HG03469 (cell line): Measurements from ENCODE around the gene CARD11.
"Not testable (repeated sequence)": the region's sequence is repeated elsewhere in the genome, so short reads cannot be mapped to it uniquely, and the experiment has no call there.

Experiments used
- ATAC-seq: cut with Tn5 transposase; IDR thresholded peaks from one replicate; pipeline ENCODE4 v1.9.1; 2021; ENCODE audit warnings: mild to moderate bottlenecking, moderate library complexity, moderate number of reproducible peaks; ENCODE audit not compliant: unreplicated experiment

CARD11 gene

DNA sequence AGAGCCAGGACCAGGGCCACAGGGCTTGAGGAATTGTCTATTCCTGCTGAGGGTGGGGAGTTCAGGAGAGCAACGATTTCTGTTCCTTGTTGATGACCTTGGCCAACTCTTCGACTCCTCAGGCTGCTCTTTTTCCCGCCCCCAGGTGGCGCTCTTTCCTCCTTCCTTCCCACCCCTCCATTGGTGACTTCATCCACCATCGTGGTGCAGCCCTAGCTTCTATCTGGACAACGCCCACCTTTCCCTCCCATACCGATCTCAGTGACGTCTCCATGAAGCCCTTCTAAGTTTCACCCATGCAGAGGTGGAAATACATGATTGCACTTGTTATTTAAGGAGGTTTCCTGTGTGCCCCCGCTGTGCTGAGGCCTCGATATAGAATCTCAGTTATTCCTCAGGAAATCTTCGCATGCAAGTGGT lies 22.1 kb upstream of the CARD11 start:
- no peak for ATAC-seq

DNA sequence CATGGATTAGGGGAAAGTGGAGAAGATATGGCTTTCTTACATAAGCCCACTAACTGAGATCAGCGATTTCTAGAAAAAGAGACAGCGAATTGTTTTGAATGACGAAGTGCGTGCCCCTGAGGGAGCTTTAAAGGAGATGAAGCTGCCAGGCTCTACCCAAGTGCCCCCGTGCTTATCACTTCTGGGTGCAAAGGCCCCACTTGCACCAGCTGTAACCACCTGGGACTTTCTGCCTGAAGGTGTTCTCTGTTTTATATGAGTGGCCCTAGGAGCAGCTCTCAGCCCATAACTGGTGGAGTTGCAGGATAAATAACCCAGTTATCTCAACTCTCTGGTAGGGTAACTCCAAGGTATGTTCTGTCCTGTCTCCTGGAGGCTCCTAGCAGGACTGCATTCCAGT lies 20.4 kb upstream of the CARD11 start:
- no peak for ATAC-seq

DNA sequence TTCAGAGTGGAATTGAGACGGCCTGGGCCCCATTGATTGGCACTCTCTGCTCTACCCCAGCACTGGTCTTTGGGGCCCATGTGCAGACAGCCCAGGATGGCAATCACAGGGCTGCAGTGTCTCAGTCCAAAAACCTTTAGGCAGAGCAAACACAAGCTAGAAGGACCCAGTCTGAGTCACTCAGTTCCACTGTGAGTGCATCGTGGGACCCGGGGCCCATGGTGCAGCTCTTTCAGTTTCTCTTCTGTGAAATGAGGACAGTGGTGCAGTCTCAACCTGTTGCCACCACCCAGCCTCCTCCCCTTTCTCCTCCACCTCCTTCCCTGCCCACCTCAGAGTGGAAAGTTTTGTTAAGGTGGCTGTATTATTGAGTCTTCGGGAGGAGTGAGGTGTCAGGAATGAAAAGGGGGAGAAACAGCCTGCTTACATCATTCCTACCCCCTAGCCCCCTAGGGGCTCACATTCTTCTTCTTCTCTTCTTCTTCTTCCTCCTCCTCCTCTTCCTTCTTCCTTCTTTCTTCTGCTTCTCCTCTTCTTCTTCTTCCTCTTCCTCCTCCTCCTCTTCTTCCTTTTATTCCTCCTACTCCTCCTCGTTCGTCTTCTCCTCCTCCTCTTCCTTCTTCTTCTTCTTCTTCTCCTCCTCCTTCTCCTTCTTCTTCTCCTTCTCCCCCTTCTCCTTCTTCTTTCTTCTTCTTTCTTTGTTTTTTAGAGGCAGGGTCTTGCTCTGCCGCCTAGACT lies 19.5 kb upstream of the CARD11 start:
- peak; percentile 70 for ATAC-seq

DNA sequence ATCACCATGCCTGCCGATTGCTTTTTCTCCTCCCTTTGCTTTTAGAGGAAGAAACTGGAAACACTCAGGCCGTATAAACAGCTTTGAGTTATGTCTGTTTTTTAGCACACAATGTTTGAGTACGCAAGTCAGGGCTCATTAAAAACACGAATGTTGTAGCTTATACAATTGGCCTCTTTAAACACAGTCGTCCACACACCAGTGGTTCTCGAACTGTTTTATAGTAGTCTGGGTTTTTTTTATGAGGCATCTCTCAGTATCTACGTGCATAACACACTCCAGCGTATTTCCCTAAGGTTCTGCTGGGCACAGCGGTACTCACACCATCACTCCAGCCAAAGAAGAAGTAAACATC lies 13.4 kb upstream of the CARD11 start:
- ATAC-seq: no peak

DNA sequence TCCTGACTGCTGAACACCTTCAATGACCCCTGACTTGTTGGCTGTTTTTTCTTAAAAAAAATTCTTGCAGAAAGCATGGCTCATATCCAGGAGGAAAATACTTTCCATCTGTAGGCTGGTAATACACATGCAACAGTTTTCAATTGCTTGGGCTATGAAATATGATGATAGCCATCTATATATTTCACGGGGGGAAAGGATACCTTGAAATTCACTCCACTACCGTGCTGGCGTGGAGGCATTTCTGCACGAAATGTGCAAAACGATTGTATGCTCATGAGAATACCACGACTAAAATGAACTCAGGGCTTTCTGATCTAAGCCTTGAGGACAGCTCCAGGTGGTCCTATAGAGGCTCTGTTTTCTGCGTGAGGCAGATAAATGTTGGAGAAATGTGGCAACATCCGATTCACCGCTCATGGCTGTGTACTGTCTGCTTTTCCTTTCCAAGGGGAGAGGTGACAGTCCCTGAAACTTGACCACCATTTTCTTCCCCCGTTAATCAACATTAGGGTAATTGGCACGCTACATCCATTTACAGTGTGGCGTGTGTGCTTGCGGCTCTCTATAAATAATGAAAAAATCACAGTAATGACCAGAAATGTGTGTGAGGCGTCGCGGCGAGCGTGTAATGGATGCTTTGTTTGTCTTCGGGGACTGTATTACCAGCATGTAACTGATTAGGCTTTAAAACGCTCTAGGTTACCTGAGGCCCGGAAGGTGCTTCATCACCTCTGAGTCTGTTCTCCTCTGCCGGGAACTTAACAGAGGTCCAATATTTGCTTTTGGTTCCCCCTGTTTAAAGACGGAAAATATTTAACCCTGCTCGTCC lies 12.8 kb upstream of the CARD11 start:
- ATAC-seq: no peak

DNA sequence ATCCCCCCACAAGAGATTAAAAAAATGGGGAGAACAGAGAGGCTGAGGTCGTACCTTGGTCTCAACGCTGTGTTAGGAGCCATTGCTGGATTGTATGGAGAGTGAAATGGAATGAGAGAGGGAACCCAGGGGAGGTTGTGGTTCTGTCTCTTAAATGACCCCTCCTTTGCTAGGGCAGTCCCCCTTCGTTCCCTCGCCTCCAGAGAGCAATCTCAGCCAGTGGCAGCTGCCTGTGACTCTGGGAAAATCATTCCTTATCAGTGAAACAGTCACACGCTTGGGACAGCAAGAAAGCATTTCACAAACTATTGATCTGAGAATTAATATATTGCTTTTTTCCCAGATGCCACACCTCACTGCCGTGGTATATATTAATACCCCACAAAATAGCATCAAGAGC lies 12.0 kb upstream of the CARD11 start:
- ATAC-seq: no peak

DNA sequence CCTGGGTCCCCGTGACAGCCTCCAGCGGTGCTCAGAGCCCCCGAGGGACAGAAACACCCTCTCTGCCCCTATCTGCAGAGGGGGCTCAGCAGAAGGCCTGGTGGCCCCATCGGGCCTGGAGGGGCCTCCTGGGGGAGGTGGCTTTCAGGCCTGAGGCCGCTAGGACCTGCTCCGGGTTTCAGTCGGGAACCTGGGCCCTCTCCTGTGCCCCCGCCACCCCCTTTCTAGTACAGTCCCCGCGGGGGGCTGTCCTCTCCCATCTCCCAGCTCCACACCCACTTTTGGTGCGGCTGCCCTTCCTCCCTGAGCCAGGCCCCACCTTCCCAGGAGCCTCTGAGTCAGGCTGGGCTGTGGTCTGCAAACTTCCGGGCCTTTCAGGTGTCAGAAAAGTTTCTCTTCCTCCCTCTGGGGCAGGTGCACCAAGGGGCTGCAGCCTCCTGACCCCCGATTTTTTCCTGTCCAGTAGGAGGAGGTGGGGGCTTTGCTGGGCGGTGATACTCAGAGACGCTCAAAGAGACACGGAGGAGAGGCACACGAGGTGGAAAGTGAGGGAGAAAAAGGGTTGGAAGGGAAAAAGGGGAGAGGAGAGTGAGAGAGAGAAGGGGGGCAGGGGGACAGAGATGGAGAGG lies 692 bp downstream of the CARD11 start:
- peak; percentile 61 for ATAC-seq

DNA sequence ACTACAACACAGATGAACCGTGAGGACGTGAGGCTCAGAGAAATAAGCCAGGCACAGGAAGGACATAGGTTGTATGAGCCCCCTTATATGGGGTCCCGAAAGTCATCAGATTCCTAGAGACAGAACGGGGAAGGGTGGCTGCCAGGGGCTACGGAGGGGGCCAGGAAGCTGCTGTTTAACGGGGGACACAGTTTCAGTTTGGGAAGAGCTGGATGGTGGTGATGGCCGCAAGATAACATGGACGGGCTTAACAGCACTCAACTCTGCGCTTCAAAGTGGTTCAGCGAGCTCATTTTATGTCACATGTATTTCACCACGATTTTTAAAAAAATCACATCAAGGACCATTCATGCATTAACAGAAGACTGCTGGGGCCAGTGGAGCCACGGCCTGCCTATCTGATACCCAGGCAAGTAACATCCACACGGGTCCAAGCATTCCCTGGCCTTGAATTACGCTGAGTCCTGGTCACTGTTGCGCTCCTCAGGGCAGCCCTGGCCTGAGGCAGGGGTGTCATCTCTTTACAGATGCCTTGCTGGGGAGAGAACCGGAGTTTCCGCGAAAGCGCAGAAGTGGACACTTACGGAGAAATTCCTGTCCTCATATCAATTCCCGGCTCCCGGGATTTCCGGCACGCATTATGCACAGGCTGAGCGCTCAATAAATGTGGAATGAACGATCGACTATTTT lies 1.5 kb downstream of the CARD11 start:
- ATAC-seq: no peak

DNA sequence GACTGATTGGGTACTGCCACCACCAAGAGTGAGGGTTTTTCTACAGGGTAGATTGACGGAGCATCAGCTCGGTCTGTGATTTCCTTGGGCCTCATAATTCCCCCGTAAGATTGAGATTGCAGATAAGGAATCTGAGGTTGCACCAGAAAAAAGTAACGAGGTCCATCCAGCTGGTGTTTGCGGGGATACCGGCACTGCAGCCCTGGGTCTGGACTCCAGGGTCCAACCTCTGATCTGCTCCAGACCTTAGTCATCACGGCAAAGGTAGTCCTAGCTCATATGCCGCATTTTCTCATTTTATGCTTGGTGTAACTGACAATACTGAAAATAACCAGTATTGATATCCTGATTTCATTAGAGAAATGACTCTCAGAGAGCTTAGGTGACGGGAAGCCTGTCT lies 3.9 kb downstream of the CARD11 start:
- ATAC-seq: no peak

DNA sequence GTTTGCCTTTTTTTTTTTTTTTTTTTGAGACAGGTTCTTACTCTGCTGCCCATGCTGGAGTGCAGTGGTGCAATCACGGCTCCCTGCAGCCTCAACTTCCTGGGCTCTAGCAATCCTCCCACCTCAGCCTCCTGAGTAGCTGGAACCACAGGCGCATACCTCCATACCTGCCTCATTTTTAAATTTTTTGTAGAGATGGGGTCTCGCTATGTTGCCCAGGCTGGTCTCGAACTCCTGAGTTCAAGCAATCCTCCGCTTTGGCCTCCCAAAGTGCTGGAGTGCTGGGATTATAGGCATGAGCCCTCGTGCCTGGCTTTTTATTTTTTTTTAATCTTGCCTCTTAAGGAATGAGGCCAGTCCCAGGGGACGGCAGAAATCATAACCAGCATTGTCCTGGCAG lies 5.7 kb downstream of the CARD11 start:
- not testable (repeated sequence) for ATAC-seq

DNA sequence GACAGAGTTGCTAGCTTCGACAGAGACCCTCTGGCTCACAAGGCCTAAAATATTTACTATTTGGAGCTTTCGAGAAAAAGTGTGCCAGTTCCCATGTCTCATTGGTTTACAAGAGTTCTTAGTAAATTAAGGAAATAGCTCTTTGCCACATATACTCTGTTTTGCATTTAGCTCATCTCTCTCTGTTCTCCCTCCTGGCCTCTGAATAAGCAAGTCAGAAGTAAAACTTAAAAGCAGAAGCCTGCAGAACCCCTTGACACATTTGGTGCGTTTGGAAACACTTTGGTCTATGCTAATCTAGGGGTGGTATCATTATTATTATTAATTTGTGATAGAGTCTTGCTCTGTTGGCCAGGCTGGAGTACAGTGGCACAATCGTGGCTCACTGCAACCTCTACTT lies 6.4 kb downstream of the CARD11 start:
- no peak for ATAC-seq

DNA sequence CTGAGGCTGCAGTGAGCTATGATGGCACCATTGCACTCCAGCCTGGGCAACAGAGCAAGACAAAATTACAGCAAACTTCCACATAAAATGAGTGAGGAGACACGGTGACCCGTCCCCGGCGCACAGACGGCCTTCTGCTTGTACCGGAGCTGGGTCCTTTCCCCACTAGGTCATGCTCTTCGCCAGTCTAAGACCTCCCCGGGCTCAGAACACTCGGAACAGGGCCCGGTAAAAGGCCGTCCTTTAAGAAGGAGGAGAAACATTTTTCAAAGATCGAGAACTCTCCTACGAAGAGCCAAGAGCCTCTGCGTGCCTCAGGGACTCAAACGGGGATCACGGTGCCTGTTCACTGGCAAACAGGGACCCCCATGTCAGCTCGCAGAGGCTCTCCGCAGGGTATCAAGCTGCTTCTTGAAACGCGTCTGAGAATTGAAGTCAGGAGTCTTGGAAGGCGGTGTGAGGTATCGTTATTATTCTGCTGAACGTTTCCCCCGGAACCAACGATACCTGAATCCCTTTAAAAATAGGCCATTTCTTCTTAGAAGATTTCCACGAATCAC lies 9.0 kb downstream of the CARD11 start:
- no peak for ATAC-seq

DNA sequence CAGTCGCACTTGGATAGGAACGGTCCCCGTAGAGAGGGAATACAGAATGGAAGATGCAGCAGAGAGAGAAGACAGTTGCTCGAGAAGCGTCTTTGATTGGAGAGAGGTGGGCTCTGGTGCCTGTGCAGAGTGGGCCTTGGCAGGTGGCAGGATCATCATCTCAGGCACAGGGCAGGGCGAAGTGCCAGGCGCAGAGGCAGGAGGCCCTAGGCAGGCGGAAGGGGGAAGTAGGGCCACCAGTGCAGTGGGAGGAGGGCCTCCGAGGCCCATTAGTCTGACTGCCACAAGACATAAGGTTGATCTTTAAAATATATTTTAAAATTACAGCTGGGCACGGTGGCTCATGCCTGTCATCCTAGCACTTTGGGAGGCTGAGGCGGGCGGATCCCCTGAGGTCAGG lies 10.1 kb downstream of the CARD11 start:
- no peak for ATAC-seq

DNA sequence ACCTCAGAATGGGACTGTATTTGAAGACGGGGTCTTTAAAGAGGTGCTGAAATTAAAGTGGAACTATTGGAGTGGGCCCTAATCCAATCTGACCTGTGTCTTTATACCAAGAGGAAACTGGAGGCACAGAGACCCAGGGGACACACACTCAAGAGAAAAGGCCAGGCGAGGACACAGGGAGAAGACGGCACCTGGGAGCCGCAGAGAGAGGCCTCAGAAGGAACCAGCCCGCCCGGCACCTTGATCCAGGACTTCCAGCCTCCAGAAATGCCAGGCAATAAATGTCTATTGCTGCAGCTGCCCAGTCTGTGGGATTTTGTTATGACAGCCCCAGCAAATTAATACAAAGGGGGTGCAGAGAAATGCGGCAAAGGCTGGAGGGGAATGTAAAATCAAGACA lies 10.5 kb downstream of the CARD11 start:
- ATAC-seq: no peak

DNA sequence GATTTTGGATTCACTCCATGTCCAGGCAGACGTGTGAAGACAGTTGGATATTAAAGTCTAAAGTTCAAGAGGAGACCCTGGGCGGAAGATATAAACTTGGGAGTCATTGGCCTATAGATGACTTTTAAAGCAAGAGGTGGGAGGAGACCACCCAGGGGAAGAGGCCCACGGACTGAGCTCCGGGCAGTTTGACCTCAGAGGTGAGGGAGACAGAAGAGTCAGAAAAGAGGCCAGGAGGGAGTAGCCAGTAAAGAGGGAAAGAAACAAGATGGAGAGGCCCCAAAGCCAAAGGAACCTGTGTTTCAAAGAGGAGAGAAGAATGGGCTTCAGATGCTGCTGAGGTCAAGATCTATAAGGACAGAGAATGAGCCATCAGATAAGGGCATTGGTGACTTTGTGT lies 11.4 kb downstream of the CARD11 start:
- no peak for ATAC-seq

DNA sequence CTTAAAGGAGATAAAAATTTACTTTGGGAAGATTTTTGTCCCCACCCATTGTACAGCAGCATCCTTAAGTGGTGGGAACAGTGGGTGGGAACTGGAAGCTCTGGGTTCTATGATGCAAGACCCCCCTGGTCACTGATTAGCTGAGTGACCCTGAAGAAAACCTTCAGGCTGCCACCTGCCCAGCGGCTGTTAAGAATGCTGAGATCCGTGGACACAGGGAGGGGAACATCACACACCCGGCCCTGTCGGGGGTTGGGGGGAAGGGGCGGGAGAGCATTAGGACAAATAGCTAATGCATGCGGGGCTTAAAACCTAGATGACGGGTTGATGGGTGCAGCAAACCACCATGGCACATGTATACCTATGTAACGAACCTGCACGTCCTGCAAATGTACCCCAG lies 14.5 kb downstream of the CARD11 start:
- ATAC-seq: no peak

DNA sequence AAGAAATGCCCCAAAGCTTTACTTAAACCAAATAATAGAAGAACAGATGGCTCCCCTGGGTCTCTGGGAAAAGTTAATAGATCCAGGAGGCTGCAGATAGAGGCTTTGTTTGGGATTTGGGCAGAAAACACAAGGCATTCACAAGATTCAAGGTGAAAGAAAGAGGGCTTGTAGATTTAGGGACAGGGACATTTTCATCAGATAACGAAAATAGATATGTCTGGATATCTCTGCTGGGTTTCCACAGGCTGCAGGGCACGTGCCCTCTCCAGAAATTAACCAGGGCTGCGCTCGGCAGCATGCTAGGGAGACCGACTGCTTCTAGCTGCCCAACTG lies 14.9 kb downstream of the CARD11 start:
- no peak for ATAC-seq

DNA sequence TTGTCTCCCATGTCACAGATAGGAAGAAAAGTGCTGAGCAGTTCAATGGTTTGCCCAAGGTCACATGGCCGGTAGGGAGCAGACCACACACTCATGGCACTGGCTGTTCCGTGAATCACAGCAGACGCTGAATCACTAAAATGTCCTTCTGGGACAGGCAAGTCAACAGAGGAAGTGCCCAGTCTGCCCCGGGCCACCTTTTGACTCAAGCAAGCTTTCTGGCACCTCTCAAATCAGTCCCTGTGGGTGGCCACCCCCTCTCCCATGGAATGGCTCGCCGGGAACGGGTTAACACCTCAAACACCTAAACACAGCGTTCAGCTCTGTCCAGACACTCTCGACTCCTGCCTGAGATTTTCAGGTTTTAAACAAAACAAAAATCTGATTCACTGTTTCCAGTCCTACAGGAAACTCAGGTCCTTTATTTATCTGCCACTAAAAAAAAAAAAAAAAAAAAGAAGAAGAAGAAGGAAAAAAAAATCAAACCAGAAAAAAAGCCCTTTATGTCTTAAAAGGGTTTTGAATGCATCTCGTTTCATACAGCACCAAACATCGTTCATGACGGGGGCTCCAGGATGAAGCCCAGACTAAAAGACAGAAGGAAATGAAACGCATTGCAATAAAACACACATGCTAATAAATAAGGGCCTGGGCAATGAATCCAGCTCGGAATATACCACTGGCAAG lies 15.5 kb downstream of the CARD11 start:
- ATAC-seq: no peak

DNA sequence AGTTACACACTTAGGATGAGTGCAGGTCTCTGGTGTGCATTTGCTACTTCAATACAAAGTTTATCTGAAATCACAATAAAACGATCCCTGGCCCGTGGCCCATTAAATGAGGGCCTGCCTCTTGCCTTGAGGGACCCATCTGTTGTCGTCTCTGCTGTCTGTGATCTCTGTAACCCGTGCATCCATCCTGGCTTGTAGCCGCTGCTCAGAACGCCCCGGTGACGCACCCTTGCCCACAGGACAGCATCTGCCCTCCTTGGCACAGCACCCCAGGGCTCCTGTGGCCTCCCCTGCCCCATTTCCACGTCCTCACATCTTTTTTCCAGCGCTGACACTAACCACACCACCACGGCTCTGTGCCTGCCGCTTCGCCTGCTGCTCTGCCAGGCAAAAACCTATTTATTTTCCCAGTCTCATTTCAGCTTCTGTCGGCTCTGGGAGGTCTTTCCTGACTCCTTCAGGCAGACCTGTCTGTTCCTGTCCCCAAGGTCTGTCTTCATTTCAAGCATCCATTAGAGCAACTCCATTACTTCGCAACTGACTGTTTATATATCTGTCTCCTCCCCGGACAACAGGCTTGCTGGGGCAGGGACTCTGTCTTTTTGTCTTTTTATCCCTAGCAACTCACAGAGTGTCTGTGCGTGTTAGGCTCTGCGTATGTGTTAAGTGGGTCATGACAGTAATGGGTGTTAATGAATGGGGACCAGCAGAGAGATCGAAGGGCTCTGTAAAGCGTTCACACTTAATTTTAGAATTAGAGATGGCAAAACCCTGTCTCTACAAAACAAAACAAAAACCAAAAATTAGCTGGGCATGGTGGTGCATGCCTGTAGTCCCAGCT lies 16.4 kb downstream of the CARD11 start:
- ATAC-seq: no peak

DNA sequence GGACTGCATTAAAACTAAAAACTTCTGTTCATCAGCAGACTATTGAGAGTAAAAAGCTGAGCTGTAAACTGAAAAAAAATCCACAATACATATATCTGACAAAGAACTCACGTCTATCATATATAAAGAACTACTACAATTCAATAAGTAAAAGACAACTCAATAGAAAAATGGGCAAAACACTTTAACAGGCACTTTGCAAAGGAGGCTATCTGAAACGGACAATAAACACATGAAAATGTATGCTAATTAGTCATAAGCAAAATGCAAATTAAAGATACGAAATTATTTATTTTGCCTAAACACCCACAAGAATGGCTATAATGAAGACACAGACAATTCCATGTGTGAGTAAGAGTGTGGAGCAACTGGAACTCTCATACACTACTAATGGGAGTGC lies 18.1 kb downstream of the CARD11 start:
- ATAC-seq: no peak
